Sigmoid colon (tissue), 3 donors: ENCODE data around the gene DIP2B.

Source experiments
- CTCF ChIP-seq, 4 experiments: fragments of 450-650 bp in 3 of 4; fragments of 200-600 bp in 1 of 4; IDR thresholded peaks; one replicate each; pipeline ENCODE4 v1.5.1; 2016 to 2019; ENCODE audit warnings: antibody characterized with exemption in 4 of 4, mild to moderate bottlenecking in 3 of 4, moderate library complexity in 2 of 4
- POLR2A ChIP-seq, 2 donors: fragments of 450-650 bp; IDR thresholded peaks; one replicate each; pipeline ENCODE4 v1.6.1; 2016; ENCODE audit warnings: antibody characterized with exemption in 2 of 2, mild to moderate bottlenecking in 2 of 2, moderate library complexity in 2 of 2

GRCh38 chr12:50672158-50672557 lies 167.4 kb downstream of the DIP2B start:
- no peak for TF ChIP-seq POLR2A (IDR thresholded peaks at IDR 0.05)
- TF ChIP-seq CTCF (IDR thresholded peaks at IDR 0.05) = no peak
